Calu3 (cell line): ENCODE results near the gene OPCML. TPM values are rescaled to one million over a fixed set of nuclear protein-coding genes. Genes with fewer than 3 reads are reported as not detected.

ENCODE experiments used
- BruUV-seq: library from RNA; stranded (reverse); fragments of 400-500 nt; replicated peaks from 2 replicates; lab custom pipeline; 2021; lab: Mats Ljungman, UMichigan
- CTCF ChIA-PET: fragments of 300-600 bp; sonication (Branson Sonifier 250); formaldehyde crosslinking; loops from one replicate; lab custom pipeline; 2022; ENCODE audit warnings: antibody characterized with exemption; lab: Charles Lee
- DNase-seq: peaks from one replicate; pipeline ENCODE4 v3.0.0; 2022
- H3K27ac Mint-ChIP-seq: one replicate; pipeline ENCODE4 v1.8.0; 2022; ENCODE audit warnings: mixed read lengths; ENCODE audit not compliant: unreplicated experiment
- H3K27me3 Mint-ChIP-seq: one replicate; pipeline ENCODE4 v1.8.0; 2022; ENCODE audit warnings: mixed read lengths; ENCODE audit not compliant: unreplicated experiment
- H3K36me3 Mint-ChIP-seq: one replicate; pipeline ENCODE4 v1.8.0; 2022; ENCODE audit warnings: mild to moderate bottlenecking, moderate library complexity, mixed read lengths; ENCODE audit not compliant: insufficient read depth, unreplicated experiment
- H3K4me1 Mint-ChIP-seq: one replicate; pipeline ENCODE4 v1.8.0; 2022; ENCODE audit warnings: mild to moderate bottlenecking, low read depth, mixed read lengths; ENCODE audit not compliant: unreplicated experiment
- H3K4me3 Mint-ChIP-seq: one replicate; pipeline ENCODE4 v1.8.0; 2022; ENCODE audit warnings: mild to moderate bottlenecking, low read depth, moderate library complexity, mixed read lengths; ENCODE audit not compliant: unreplicated experiment
- H3K9me3 Mint-ChIP-seq: one replicate; pipeline ENCODE4 v1.8.0; 2022; ENCODE audit warnings: low read depth, mixed read lengths; ENCODE audit not compliant: unreplicated experiment
- intact Hi-C: fragments of 100-400 bp; cut with micrococcal nuclease; formaldehyde crosslinking; loops from one replicate; pipeline ENCODE4 v1.10.0; 2022; ENCODE audit not compliant: unreplicated experiment
- total RNA-seq: library from RNA; stranded (reverse); gene quantifications from 2 replicates; pipeline ENCODE4 v1.2.3, GENCODE V29; 2022
- TF ChIP-seq, protein P1 (sequence below): fragments of 200-600 bp; IDR thresholded peaks from one replicate; pipeline ENCODE4 v1.8.0; 2022; ENCODE audit warnings: antibody characterized with exemption; ENCODE audit not compliant: unreplicated experiment

The OPCML gene
- total RNA-seq, 1 experiment from 2014 or later, result not detected

DNA sequence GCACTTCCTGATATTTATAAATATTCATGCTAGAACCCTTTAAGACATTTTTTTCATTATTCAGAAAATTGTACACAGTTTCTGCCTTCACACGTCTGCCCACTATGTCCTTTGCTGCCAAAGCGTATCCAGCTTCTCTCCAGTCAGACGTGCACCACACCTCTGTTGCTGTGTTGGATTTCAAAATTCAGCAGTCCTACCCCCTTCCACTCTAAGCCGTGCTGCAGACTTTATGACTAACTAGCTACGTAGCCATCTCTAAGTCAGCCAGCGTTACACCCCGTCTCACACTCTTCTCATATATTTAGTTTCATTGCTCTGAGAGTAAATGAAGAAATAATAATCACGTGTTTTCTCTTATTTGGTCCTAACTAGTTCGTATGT, 28.2 kb upstream of the OPCML start:
- CTCF ChIA-PET, result interaction anchor here (0.5 kb wide), 1 partner anchor 16 kb away, joined by 3 read pairs; no protein-coding TSS in a partner anchor
- Mint-ChIP-seq H3K4me3 (no peak overlapping the region), H3K4me1 (no peaks in the 10 kb centered on the region), H3K27me3 (no peaks in the 10 kb centered on the region), H3K9me3 (peaks cover 22% of the 10 kb centered on the region), H3K27ac (no peak overlapping the region), H3K36me3 (no peaks in the 10 kb centered on the region)
- no TSS peak for BruUV-seq
- TF ChIP-seq, protein P1, sequence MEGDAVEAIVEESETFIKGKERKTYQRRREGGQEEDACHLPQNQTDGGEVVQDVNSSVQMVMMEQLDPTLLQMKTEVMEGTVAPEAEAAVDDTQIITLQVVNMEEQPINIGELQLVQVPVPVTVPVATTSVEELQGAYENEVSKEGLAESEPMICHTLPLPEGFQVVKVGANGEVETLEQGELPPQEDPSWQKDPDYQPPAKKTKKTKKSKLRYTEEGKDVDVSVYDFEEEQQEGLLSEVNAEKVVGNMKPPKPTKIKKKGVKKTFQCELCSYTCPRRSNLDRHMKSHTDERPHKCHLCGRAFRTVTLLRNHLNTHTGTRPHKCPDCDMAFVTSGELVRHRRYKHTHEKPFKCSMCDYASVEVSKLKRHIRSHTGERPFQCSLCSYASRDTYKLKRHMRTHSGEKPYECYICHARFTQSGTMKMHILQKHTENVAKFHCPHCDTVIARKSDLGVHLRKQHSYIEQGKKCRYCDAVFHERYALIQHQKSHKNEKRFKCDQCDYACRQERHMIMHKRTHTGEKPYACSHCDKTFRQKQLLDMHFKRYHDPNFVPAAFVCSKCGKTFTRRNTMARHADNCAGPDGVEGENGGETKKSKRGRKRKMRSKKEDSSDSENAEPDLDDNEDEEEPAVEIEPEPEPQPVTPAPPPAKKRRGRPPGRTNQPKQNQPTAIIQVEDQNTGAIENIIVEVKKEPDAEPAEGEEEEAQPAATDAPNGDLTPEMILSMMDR, result no peak
- intact Hi-C loops, result no loop called here
- no peak for DNase-seq

DNA sequence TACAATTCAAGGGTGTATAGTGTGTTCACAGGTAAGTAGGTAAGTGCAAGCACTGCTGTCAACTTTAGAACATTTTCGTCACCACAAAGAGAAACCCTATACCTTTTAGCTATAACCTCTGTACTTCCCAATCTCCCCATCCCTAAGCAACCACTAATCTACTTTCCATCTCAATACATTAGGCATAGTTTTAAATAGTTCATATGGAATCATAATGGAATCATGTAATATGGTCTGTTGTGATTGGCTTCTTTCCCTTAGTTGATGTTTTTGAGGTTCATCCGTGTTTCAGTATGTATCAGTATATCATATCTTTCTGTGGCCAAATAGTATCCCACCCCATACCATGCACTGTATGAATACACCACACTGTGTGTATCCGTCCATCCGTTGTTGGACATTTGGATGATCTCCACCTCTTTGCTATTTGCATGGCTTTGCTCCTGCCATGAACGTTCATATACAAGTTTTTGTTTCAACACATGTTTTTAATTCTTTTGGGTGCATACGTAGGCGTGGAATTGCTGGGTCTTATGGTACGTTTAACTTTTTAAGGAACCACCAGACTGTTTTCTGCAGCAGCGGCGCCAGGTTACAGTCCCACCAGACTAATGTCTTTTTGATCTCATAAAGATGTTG, 27.7 kb upstream of the OPCML start:
- H3K4me1 Mint-ChIP-seq, result no peaks in the 10 kb centered on the region
- H3K27me3 Mint-ChIP-seq, result no peaks in the 10 kb centered on the region
- TF ChIP-seq, protein P1, result no peak
- H3K4me3 Mint-ChIP-seq, result no peak overlapping the region
- intact Hi-C loops, result no loop called here
- CTCF ChIA-PET, result no interaction called here
- BruUV-seq, result no TSS peak
- H3K36me3 Mint-ChIP-seq, result no peaks in the 10 kb centered on the region
- no peak for DNase-seq
- peaks cover 20% of the 10 kb centered on the region for H3K9me3 Mint-ChIP-seq
- H3K27ac Mint-ChIP-seq, result no peak overlapping the region

DNA sequence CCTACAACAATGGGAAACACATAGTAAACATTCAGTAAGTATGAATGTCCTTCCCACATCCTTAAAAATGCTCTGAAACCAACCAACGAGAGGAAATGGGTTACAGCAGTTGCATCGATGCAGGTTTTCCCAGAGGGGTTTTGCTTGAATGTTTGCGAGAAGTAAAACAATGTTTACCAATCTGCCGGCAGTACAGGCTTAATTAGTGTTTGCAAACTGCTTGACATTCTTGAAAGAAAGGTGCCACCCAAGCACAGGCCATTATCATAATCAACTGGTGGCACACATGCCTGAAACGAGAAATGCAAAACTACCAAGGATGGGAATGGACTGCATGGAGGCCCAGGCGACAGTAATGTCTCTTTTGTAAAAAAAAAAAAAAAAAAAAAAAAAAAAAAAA, 27.1 kb upstream of the OPCML start:
- BruUV-seq, result no TSS peak
- CTCF ChIA-PET, result no interaction called here

DNA sequence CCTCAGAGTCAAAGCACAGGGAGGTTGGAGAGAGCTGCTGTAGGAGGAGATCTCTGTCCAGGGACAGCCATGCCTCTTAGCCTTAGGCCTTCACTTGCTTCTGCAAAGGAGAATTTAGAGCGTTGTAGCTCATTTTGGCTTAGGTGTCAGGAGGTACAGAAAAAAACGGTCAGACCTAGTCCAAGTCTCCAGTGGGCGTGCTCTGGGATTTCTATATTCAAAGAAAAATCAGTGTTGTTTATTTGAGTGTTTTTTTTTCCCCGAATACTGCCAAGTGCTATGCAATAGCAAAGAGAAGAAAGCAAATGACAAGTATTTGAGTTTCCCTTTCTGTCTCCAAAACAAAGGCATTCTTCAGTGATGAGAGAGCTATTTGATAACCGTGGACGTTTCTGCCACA, 22.7 kb upstream of the OPCML start:
- intact Hi-C loops, result no loop called here
- no peak overlapping the region for H3K27ac Mint-ChIP-seq
- H3K4me3 Mint-ChIP-seq, result no peak overlapping the region
- CTCF ChIA-PET, result no interaction called here
- H3K27me3 Mint-ChIP-seq, result no peaks in the 10 kb centered on the region
- BruUV-seq, result no TSS peak
- TF ChIP-seq, protein P1, result no peak
- H3K4me1 Mint-ChIP-seq, result no peaks in the 10 kb centered on the region
- no peak for DNase-seq
- no peaks in the 10 kb centered on the region for H3K36me3 Mint-ChIP-seq
- H3K9me3 Mint-ChIP-seq, result peaks cover 14% of the 10 kb centered on the region

More for the DNA sequence above, 27.1 kb upstream of the OPCML start:
- no peaks in the 10 kb centered on the region for H3K4me1 Mint-ChIP-seq
- intact Hi-C loops, result no loop called here
- no peaks in the 10 kb centered on the region for H3K36me3 Mint-ChIP-seq
- DNase-seq, result no peak
- TF ChIP-seq, protein P1, result no peak
- no peaks in the 10 kb centered on the region for H3K27me3 Mint-ChIP-seq
- peaks cover 18% of the 10 kb centered on the region for H3K9me3 Mint-ChIP-seq
- no peak overlapping the region for H3K4me3 Mint-ChIP-seq
- H3K27ac Mint-ChIP-seq, result no peak overlapping the region
